ENCODE measurements around the gene RNASE9.
"Not testable (repeated sequence)": the region's sequence is repeated elsewhere in the genome, so short reads cannot be mapped to it uniquely, and the experiment has no call there.

Gene RNASE9

GRCh38 chr14:20560961-20561360 lies at the start of gene RNASE9:
TSS of gene RNASE9 (minus strand) at chr14:20561047.
- DNase-seq = no peak

DNA sequence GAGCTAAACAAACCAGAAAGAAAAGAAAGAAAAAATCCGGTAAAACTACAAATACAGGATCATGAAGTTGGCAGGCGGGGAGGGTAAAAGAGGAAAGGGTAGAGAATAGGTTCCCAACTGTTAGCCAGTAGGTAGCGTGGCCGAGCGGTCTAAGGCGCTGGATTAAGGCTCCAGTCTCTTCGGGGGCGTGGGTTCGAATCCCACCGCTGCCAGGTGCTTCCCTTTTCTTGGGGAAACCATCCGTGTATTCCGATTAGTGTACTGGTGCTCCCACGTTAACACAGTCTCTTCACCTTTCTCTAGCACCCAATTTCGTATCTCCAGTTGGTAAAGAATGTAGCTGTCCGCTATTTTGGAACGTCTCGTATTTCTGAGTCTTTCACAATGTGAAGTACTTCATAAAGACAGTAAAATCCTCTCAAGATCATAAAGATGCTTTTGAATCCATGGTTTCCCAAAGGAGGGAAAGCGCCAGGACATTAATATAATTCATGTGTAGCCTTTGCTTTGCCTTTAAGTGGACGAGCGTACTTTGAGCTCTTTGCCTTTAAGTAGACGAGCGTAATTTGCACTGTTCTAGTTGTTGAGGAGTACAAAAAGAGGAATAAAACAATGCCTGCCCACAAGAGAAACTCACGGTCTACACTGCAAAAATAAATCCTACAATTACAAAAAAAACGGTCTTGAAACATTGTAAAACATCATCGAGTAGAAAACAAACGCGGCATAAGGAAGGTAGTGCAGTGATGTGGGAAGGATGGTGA lies 49.3 kb upstream of the RNASE9 start:
- DNase-seq = peak; percentile 79 to 84

DNA sequence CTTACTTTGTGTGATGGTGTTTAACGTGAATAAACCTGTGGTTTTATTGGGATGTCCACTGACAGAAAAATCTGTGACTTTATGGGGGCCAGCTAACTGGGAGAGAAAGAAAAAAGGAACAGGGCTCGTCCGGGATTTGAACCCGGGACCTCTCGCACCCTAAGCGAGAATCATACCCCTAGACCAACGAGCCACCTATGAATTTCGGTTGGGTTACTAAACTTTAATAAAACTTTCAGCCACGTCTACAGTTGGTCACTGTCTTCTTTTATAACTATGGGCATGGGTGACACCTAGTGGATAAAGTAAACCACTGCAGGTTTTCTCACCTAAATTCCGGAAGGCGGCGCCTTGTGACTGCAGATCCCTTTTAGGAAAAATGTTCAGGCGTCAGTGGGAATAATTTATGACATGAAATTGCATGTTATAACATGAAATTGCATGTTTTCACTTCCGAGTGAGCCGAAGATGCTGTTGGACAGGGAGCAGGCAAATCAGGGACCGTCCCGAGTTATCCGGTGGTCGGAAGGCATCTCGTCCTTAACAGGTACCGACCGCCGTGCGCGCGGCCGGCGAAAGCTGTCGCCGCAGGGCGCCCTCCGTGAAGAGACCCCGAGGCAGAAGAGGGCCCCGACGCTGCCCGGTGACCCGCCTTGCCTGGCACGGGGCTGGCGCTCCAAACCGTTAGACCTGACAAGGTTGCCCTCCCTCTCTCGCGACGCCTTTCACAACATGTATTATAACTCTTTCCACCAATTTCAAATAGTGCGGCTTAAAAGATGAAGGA lies 48.6 kb upstream of the RNASE9 start:
- DNase-seq = peak; percentile 88 to 92

DNA sequence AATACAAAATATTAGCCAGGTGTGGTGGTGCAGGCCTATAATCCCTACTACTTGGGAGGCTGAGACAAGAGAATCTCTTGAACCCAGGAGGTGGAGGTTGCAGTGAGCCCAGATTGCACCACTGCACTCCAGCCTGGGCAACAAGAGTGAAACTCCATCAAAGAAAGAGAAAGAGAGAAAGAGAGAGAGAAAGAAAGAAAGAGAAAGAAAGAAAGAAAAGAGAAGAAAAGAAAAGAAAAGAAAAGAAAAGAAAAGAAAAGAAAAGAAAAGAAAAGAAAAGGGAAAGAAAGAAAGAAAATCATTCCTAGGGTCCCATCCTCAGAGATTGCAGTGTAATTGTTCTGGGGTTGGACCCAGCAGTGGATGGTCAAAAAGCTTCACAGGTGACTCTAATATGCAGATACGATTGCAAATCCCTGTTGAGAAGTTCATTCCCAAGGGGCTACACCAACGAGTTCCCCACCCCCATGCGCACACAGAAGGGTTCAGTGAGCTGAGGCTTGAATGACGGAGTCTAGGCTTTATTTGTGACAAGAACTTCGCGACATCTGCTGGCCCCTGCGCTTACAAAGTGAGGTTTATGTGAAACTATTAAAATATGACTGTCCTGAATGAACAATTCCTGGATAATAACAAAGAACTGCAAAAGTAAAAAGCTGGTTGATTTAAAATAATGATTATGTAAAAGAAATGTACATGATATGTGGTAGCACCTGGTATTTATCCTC lies 47.7 kb upstream of the RNASE9 start:
- DNase-seq = no peak

DNA sequence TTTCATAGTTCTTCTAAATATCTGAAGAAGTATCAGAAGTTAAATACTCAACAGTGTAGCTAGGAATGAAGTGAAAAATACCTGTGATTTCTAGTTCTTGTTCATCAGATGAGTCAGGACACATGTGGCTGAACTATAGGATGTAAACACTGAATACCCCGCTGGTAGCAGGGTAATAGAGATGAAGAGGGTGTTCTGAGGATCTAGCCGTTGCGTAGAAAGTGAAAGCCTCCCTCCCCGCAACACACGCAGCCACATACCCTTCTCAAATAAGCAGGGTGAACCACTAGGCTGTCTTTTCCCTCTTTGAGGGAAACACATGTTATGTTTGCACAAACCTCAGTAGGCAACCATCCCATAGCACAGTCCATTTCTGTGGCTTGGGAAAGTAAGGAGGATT lies 46.8 kb upstream of the RNASE9 start:
- no peak for DNase-seq

- DNase-seq = no peak
Observed at GRCh38 chr14:20606902-20607242, 46.0 kb upstream of the RNASE9 start.

- DNase-seq = peak in 1 of 2 experiments; percentile 51
Observed at GRCh38 chr14:20606190-20606901, 45.5 kb upstream of the RNASE9 start.

DNA sequence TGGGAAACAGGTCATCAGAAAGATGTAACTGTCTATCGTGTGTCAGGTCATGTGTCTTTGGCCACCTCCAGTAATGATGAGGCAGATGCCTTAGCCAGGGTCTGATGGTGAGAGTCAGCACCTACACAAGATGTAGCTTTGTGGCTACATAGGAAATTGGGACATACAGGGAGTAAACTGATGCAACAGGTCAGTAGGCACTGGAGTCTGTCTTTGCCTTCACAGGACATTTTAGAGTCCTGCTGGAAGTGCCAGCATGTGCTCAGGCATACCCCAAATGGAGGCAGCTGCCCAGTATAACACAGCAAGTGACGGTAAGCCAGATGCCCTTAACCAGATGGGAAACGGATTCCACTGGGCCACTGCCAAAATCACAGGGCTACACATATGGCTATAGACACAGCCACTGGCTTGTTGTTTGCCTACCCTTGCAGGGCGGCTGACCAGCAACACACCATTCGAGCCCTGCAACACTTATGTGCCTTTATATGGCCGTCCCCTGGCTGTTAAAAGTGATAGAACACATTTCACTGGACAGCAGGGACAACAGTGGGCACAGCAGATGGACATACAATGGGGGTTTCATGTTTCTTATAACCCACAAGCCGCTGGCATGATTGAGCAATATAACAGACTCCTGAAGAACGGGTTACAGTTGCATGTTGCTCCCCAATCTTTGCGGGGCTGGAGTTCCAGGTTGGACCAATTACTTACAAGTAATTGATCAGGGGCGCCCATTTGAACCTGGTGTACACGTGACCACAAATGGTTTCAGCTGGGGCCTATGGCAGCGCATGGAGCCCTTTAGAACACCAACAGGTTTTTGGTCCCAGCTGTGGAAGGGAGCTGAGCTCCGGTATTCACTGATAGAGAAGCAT lies 43.2 kb upstream of the RNASE9 start:
- DNase-seq = peak; percentile 60 to 93

- no peak for DNase-seq
Observed at GRCh38 chr14:20602583-20602982, 41.7 kb upstream of the RNASE9 start.

DNA sequence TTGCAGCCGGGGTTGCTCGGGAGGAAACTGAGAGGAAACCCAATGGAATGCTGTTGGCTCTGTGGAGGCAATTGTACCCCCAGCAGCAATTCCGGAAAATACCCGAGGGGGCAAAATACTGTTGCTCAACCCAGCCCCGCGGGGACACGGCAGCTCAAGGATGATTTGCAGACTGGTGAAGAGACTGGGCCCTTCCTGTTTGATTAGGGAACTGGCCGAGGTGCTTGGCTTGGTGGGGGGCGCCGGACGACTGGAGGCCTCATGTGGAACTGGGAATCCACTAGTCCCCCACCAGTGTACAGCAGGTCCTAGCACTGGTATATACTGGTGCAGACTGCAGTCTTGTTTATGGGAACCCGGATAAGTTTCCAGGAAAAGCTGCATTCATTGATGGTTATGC lies 40.7 kb upstream of the RNASE9 start:
- DNase-seq = no peak

DNA sequence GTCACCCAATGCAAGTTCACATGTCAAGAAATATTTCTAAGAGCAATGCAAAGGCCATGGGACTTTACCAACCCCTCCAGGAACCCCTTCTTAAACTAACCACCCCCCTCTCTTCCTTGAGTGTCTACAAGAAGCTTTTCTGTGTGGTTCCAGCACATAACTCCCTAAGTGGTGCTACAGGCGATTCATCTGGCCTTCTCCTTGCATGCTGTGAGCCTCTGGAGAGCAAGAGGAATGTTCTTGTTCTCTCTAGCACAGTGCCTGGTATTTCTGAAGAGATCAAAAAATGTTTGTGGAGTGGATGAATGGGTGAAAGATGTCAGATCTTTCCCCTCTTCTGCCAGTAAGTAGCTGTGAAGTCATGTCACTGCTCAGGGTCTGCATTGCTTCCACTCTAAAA lies 36.3 kb upstream of the RNASE9 start:
- DNase-seq = no peak

GRCh38 chr14:20595726-20596125 lies 34.9 kb upstream of the RNASE9 start:
- DNase-seq = not testable (repeated sequence)

GRCh38 chr14:20592574-20592973 lies 31.7 kb upstream of the RNASE9 start:
- DNase-seq = no peak

GRCh38 chr14:20591235-20591634 lies 30.4 kb upstream of the RNASE9 start, which contains the start of gene RNASE12:
TSS of gene RNASE12 (minus strand) at chr14:20591376. CDS start at chr14:20590723, 653 bp downstream.
- DNase-seq = no peak

- no peak for DNase-seq
Observed at GRCh38 chr14:20587489-20588154, 26.8 kb upstream of the RNASE9 start, which contains the start of gene RNASE11. TSS of gene RNASE11 (minus strand) at chr14:20588001.

GRCh38 chr14:20583908-20584307 lies 23.1 kb upstream of the RNASE9 start:
- no peak for DNase-seq

GRCh38 chr14:20583142-20583541 lies 22.3 kb upstream of the RNASE9 start:
- DNase-seq = no peak

DNA sequence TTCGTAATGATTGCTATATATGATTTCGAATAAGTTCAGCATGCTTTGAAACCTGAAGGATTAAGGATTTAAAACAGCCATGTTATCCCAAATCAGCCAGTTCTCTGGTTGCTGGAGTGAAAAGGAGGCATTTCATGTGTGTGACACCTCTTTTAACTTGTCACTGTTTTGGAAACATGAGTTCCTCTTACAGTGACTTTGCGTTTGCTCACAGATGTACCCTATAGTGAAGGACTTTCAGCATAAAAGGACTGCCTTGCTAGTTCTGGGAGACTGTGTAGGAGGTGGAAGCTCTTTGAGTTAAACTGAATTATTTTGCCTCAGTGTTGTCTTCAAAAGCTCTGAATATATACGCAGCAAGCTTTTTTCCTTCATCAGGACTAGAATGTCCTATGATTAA lies 19.4 kb upstream of the RNASE9 start:
- no peak for DNase-seq

DNA sequence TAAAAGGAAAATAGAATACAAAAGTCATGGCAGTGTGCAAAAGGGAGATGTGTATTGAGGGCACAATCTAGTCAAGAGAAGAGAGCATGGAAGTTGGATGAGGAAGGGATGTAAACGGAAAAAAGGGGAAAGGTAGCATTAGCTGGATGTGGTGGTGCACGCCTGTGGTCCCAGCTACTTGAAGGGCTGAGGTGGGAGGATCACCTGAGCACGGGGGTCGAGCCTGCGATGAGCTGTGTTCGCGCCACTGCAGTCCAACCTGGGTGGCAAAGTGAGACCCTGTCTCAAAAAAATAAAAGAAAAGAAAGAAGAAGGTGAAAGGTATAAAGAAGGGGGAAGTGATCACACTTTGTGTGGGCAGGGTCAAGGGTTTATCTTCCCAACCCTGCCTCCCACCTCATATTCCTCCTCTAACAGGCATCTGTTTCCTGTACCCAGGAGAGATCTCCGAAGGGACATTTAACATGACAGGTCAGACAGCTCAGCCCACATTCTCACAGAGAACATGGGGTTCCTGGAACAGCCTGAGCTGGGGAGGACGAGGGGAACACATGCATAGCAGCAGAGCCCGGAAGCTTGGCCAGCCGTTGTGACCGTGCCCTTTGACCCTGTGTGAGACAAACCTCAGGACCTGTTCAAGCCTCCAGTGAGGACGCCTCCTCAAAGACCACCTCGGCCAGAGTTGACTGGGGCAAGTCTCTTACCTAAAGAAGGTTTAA lies 18.1 kb upstream of the RNASE9 start:
- DNase-seq = no peak

- no peak for DNase-seq
Observed at GRCh38 chr14:20578325-20578724, 17.5 kb upstream of the RNASE9 start.
